HG03565 (cell line): ENCODE measurements around the gene IL1RN.

Experiments
- ATAC-seq: cut with Tn5 transposase; IDR thresholded peaks from one replicate; pipeline ENCODE4 v1.9.1; 2021; ENCODE audit warnings: mild to moderate bottlenecking, moderate library complexity; ENCODE audit not compliant: unreplicated experiment

IL1RN gene

GRCh38 chr2:113172721-113173541 lies 45.5 kb downstream of the IL1RN start:
- no peak for ATAC-seq

- peak; percentile 65 for ATAC-seq
Observed at GRCh38 chr2:113173542-113174375, 46.4 kb downstream of the IL1RN start, which contains the start of gene PSD4. Gene PSD4 (plus strand): TSS chr2:113173971. CDS start chr2:113182457, 8,486 bp downstream.

GRCh38 chr2:113174376-113174750 lies 47.0 kb downstream of the IL1RN start:
- ATAC-seq: no peak

GRCh38 chr2:113175042-113175628 lies 47.7 kb downstream of the IL1RN start:
- peak; percentile 52 for ATAC-seq

GRCh38 chr2:113175736-113176695 lies 48.6 kb downstream of the IL1RN start:
- ATAC-seq: no peak

- ATAC-seq: no peak
Observed at GRCh38 chr2:113176696-113177355, 49.4 kb downstream of the IL1RN start.

GRCh38 chr2:113178069-113178746 lies 50.8 kb downstream of the IL1RN start:
- no peak for ATAC-seq

GRCh38 chr2:113178891-113179290 lies 51.5 kb downstream of the IL1RN start:
- ATAC-seq: no peak

- ATAC-seq: no peak
Observed at GRCh38 chr2:113179446-113180045, 52.1 kb downstream of the IL1RN start.

GRCh38 chr2:113180131-113180946 lies 52.9 kb downstream of the IL1RN start:
- no peak for ATAC-seq

GRCh38 chr2:113181258-113182051 lies 54.1 kb downstream of the IL1RN start:
- ATAC-seq: no peak

GRCh38 chr2:113182471-113183260 lies 55.3 kb downstream of the IL1RN start:
- no peak for ATAC-seq

GRCh38 chr2:113183264-113183663 lies 55.9 kb downstream of the IL1RN start:
- ATAC-seq: no peak
